HEK293 (cell line): ENCODE measurements around the gene ZMYND10.

Experiments used
- GLIS1 ChIP-seq: fragments of 450-650 bp; formaldehyde crosslinking; IDR thresholded peaks from 2 replicates; pipeline ENCODE4 v1.5.1; 2016; ENCODE audit warnings: missing biosample characterization, missing genetic modification characterization
- KLF10 ChIP-seq: fragments of 450-650 bp; IDR thresholded peaks from 2 replicates; pipeline ENCODE4 v1.5.1; 2018; ENCODE audit warnings: missing biosample characterization, mild to moderate bottlenecking, missing genetic modification characterization
- PBX3 ChIP-seq: sonication (generic); formaldehyde crosslinking; IDR thresholded peaks from 2 replicates; pipeline ENCODE4 v1.8.1; 2022; ENCODE audit warnings: mild to moderate bottlenecking, moderate library complexity, missing genetic modification reagents
- SALL2 ChIP-seq: fragments of 450-650 bp; formaldehyde crosslinking; IDR thresholded peaks from 2 replicates; pipeline ENCODE4 v1.5.0; 2017; ENCODE audit warnings: missing biosample characterization, mild to moderate bottlenecking, missing genetic modification characterization, borderline replicate concordance
- SCRT2 ChIP-seq: fragments of 450-650 bp; formaldehyde crosslinking; IDR thresholded peaks from 2 replicates; pipeline ENCODE4 v1.5.1; 2016; ENCODE audit warnings: missing biosample characterization, missing genetic modification characterization
- SP2 ChIP-seq: fragments of 450-650 bp; formaldehyde crosslinking; IDR thresholded peaks from 2 replicates; pipeline ENCODE4 v1.5.1; 2016; ENCODE audit warnings: missing biosample characterization, missing genetic modification characterization
- SP7 ChIP-seq: fragments of 450-650 bp; formaldehyde crosslinking; IDR thresholded peaks from 2 replicates; pipeline ENCODE4 v1.5.1; 2016; ENCODE audit warnings: missing biosample characterization, missing genetic modification characterization
- TRIM28 ChIP-seq: IDR thresholded peaks from 2 replicates; pipeline ENCODE4 v1.6.1; 2011; ENCODE audit warnings: low read length, control low read depth, borderline replicate concordance
- YY2 ChIP-seq: fragments of 450-650 bp; formaldehyde crosslinking; IDR thresholded peaks from 2 replicates; pipeline ENCODE4 v1.5.1; 2016; ENCODE audit warnings: missing biosample characterization, missing genetic modification characterization
- ZBTB17 ChIP-seq: fragments of 450-650 bp; formaldehyde crosslinking; IDR thresholded peaks from 2 replicates; pipeline ENCODE4 v1.5.1; 2016; ENCODE audit warnings: missing biosample characterization, missing genetic modification characterization
- ZIC2 ChIP-seq: fragments of 450-650 bp; formaldehyde crosslinking; IDR thresholded peaks from 2 replicates; pipeline ENCODE4 v1.5.1; 2016; ENCODE audit warnings: missing biosample characterization, missing genetic modification characterization
- ZNF133 ChIP-seq: fragments of 450-650 bp; formaldehyde crosslinking; IDR thresholded peaks from 2 replicates; pipeline ENCODE4 v1.5.1; 2016; ENCODE audit warnings: missing biosample characterization, missing genetic modification characterization
- ZNF148 ChIP-seq: fragments of 450-650 bp; formaldehyde crosslinking; IDR thresholded peaks from 2 replicates; pipeline ENCODE4 v1.5.0; 2017; ENCODE audit warnings: missing biosample characterization, missing genetic modification characterization, borderline replicate concordance
- ZNF24 ChIP-seq: fragments of 450-650 bp; formaldehyde crosslinking; IDR thresholded peaks from 2 replicates; pipeline ENCODE4 v1.5.1; 2016; ENCODE audit warnings: missing biosample characterization, missing genetic modification characterization
- ZNF341 ChIP-seq: fragments of 450-650 bp; formaldehyde crosslinking; IDR thresholded peaks from 2 replicates; pipeline ENCODE4; 2016; ENCODE audit warnings: low read depth, missing biosample characterization, missing genetic modification characterization
- ZNF394 ChIP-seq: fragments of 450-650 bp; formaldehyde crosslinking; IDR thresholded peaks from 2 replicates; pipeline ENCODE4 v1.5.1; 2016; ENCODE audit warnings: missing biosample characterization, missing genetic modification characterization, mild to moderate bottlenecking, moderate library complexity, borderline replicate concordance
- ZNF501 ChIP-seq: fragments of 450-650 bp; formaldehyde crosslinking; IDR thresholded peaks from 2 replicates; pipeline ENCODE4 v1.5.1; 2016; ENCODE audit warnings: missing biosample characterization, missing genetic modification characterization
- ZNF521 ChIP-seq: fragments of 450-650 bp; formaldehyde crosslinking; IDR thresholded peaks from 2 replicates; pipeline ENCODE4 v1.5.1; 2017; ENCODE audit warnings: missing biosample characterization, mild to moderate bottlenecking, missing genetic modification characterization
- TF ChIP-seq, protein P1 (sequence below): fragments of 450-650 bp; formaldehyde crosslinking; optimal IDR thresholded peaks from 2 replicates; pipeline ENCODE3; 2016; ENCODE audit warnings: missing biosample characterization, mild to moderate bottlenecking, missing genetic modification characterization
- TF ChIP-seq, protein P2 (sequence below): fragments of 450-650 bp; formaldehyde crosslinking; IDR thresholded peaks from 2 replicates; pipeline ENCODE4 v1.5.1; 2017; ENCODE audit warnings: missing biosample characterization, mild to moderate bottlenecking, missing genetic modification characterization, moderate library complexity
- TF ChIP-seq, protein P3 (sequence below): fragments of 450-650 bp; formaldehyde crosslinking; IDR thresholded peaks from 2 replicates; pipeline ENCODE4 v1.5.1; 2016; ENCODE audit warnings: missing biosample characterization, missing genetic modification characterization

ZMYND10 gene

DNA sequence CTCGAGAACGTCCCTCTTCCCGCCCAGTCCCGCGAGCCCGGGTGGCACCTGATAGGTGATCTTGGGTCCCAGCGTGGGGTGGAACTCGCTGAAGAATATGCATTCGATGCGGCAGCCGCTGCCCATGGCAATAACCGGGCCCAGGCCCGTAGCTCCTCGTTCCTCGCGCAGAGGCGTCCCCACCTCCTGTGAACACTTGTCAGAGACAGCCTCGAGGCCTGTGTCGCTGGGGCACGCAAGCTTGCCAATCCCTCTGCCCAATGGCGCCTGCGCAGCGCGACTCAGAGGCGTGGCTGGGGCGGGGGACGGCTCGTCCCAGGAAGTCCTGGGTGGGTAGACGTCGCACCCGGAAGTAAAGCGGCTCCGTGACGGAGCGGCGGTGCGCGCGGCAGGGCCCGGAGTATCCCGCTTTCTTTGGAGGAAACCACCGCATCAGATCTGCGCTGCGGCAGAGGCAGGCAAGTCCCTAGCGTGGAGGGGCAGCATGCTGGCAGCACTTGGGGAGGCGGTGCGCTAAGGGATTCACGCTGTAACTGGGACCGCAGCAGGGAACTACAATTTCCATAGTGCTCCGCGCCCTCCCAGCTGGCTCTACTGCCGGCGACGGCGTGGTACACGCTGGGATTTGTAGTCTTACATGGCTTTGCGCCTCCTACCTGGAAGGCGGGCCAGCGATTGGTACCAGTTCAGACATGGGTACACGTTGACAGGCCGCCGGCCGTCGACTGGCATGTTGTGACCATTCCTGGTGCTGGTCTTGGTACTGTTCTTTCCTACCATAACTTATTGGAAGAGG is 5.2 kb upstream of the ZMYND10 start, which contains the start of the genes CYB561D2 and NPRL2 (continued):
- TF ChIP-seq GLIS1 (tag by site-specific recombination) (0 out of 2 replicates have a peak, but pooled peaks have one; percentile 11), SCRT2 (tag by site-specific recombination) (peak; percentile 80), SP7 (tag by site-specific recombination) (peak; percentile 55; the same call in 1 of the 2 replicates), TRIM28 (peak; percentile 75; the same call in 1 of the 2 replicates), KLF10 (peak; percentile 77), ZNF133 (tag by site-specific recombination) (0 out of 2 replicates have a peak, but pooled peaks have one; percentile 7), SP2 (tag by site-specific recombination) (peak; percentile 86), ZNF148 (tag by site-specific recombination) (no peak), ZNF521 (no peak), YY2 (peak; percentile 32; the same call in 1 of the 2 replicates), ZNF501 (tag by site-specific recombination) (peak; percentile 59; the same call in 1 of the 2 replicates), PBX3 (CRISPR knock-in tag) (0 out of 2 replicates have a peak, but pooled peaks have one; percentile 55), SALL2 (tag by site-specific recombination) (no peak), ZIC2 (tag by site-specific recombination) (peak; percentile 47; the same call in 1 of the 2 replicates), ZBTB17 (tag by site-specific recombination) (peak; percentile 69; the same call in 1 of the 2 replicates), ZNF341 (tag by site-specific recombination) (peak; percentile 72), ZNF24 (tag by site-specific recombination) (no peak), ZNF394 (peak; percentile 97)
- TF ChIP-seq, protein P1, sequence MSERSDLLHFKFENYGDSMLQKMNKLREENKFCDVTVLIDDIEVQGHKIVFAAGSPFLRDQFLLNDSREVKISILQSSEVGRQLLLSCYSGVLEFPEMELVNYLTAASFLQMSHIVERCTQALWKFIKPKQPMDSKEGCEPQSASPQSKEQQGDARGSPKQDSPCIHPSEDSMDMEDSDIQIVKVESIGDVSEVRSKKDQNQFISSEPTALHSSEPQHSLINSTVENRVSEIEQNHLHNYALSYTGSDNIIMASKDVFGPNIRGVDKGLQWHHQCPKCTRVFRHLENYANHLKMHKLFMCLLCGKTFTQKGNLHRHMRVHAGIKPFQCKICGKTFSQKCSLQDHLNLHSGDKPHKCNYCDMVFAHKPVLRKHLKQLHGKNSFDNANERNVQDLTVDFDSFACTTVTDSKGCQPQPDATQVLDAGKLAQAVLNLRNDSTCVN (tag by site-specific recombination): peak; percentile 79
- TF ChIP-seq, protein P2, sequence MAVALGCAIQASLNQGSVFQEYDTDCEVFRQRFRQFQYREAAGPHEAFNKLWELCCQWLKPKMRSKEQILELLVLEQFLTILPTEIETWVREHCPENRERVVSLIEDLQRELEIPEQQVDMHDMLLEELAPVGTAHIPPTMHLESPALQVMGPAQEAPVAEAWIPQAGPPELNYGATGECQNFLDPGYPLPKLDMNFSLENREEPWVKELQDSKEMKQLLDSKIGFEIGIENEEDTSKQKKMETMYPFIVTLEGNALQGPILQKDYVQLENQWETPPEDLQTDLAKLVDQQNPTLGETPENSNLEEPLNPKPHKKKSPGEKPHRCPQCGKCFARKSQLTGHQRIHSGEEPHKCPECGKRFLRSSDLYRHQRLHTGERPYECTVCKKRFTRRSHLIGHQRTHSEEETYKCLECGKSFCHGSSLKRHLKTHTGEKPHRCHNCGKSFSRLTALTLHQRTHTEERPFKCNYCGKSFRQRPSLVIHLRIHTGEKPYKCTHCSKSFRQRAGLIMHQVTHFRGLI (tag by site-specific recombination): no peak
- TF ChIP-seq, protein P3, sequence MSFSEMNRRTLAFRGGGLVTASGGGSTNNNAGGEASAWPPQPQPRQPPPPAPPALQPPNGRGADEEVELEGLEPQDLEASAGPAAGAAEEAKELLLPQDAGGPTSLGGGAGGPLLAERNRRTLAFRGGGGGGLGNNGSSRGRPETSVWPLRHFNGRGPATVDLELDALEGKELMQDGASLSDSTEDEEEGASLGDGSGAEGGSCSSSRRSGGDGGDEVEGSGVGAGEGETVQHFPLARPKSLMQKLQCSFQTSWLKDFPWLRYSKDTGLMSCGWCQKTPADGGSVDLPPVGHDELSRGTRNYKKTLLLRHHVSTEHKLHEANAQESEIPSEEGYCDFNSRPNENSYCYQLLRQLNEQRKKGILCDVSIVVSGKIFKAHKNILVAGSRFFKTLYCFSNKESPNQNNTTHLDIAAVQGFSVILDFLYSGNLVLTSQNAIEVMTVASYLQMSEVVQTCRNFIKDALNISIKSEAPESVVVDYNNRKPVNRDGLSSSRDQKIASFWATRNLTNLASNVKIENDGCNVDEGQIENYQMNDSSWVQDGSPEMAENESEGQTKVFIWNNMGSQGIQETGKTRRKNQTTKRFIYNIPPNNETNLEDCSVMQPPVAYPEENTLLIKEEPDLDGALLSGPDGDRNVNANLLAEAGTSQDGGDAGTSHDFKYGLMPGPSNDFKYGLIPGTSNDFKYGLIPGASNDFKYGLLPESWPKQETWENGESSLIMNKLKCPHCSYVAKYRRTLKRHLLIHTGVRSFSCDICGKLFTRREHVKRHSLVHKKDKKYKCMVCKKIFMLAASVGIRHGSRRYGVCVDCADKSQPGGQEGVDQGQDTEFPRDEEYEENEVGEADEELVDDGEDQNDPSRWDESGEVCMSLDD (tag by site-specific recombination): no peak
